HEK293 (cell line): ENCODE results near the gene ZCCHC24.
A peak's percentile ranks its signal among the peaks of the same experiment; 100 is the strongest.

Experiments used
- BCL11A ChIP-seq: fragments of 450-650 bp; formaldehyde crosslinking; IDR thresholded peaks from 2 replicates; pipeline ENCODE4 v1.5.1; 2016; ENCODE audit warnings: low read depth, missing biosample characterization, missing genetic modification characterization
- GLI2 ChIP-seq: fragments of 450-650 bp; formaldehyde crosslinking; IDR thresholded peaks from 2 replicates; pipeline ENCODE4; 2017; ENCODE audit warnings: missing biosample characterization, missing genetic modification characterization, low read depth, borderline replicate concordance
- GLIS1 ChIP-seq: fragments of 450-650 bp; formaldehyde crosslinking; IDR thresholded peaks from 2 replicates; pipeline ENCODE4 v1.5.1; 2016; ENCODE audit warnings: missing biosample characterization, missing genetic modification characterization
- GLIS2 ChIP-seq: fragments of 450-650 bp; formaldehyde crosslinking; IDR thresholded peaks from 2 replicates; pipeline ENCODE4 v1.5.1; 2016; ENCODE audit warnings: missing biosample characterization, missing genetic modification characterization
- HOXA7 ChIP-seq: sonication (generic); formaldehyde crosslinking; IDR thresholded peaks from 2 replicates; pipeline ENCODE4 v1.8.1; 2022; ENCODE audit warnings: missing genetic modification reagents, borderline replicate concordance
- IKZF3 ChIP-seq: fragments of 450-650 bp; IDR thresholded peaks from 2 replicates; pipeline ENCODE4 v1.5.0; 2018; ENCODE audit warnings: missing biosample characterization, mild to moderate bottlenecking, missing genetic modification characterization, moderate library complexity
- PATZ1 ChIP-seq: fragments of 450-650 bp; formaldehyde crosslinking; IDR thresholded peaks from 2 replicates; pipeline ENCODE4 v1.5.1; 2016; ENCODE audit warnings: missing biosample characterization, missing genetic modification characterization
- REST ChIP-seq: fragments of 450-650 bp; formaldehyde crosslinking; IDR thresholded peaks from 2 replicates; pipeline ENCODE4 v1.5.1; 2016; ENCODE audit warnings: missing biosample characterization, missing genetic modification characterization
- SCRT1 ChIP-seq: fragments of 450-650 bp; formaldehyde crosslinking; IDR thresholded peaks from 2 replicates; pipeline ENCODE4 v1.5.1; 2016; ENCODE audit warnings: missing biosample characterization, missing genetic modification characterization, borderline replicate concordance
- SETDB1 ChIP-seq: IDR thresholded peaks from one replicate; pipeline ENCODE4 v1.6.1; 2017; ENCODE audit warnings: mild to moderate bottlenecking, low read length, moderate library complexity, mixed read lengths; ENCODE audit not compliant: insufficient read length
- SP2 ChIP-seq: fragments of 450-650 bp; formaldehyde crosslinking; IDR thresholded peaks from 2 replicates; pipeline ENCODE4 v1.5.1; 2016; ENCODE audit warnings: missing biosample characterization, missing genetic modification characterization
- SP7 ChIP-seq: fragments of 450-650 bp; formaldehyde crosslinking; IDR thresholded peaks from 2 replicates; pipeline ENCODE4 v1.5.1; 2016; ENCODE audit warnings: missing biosample characterization, missing genetic modification characterization
- TRIM28 ChIP-seq: IDR thresholded peaks from 2 replicates; pipeline ENCODE4 v1.6.1; 2011; ENCODE audit warnings: low read length, control low read depth, borderline replicate concordance
- YY2 ChIP-seq: fragments of 450-650 bp; formaldehyde crosslinking; IDR thresholded peaks from 2 replicates; pipeline ENCODE4 v1.5.1; 2016; ENCODE audit warnings: missing biosample characterization, missing genetic modification characterization
- ZBTB20 ChIP-seq: fragments of 450-650 bp; formaldehyde crosslinking; IDR thresholded peaks from 2 replicates; pipeline ENCODE4 v1.5.1; 2016; ENCODE audit warnings: missing biosample characterization, missing genetic modification characterization
- ZBTB48 ChIP-seq: fragments of 450-650 bp; formaldehyde crosslinking; IDR thresholded peaks from 2 replicates; pipeline ENCODE4 v1.5.1; 2016; ENCODE audit warnings: missing biosample characterization, missing genetic modification characterization
- ZNF157 ChIP-seq: fragments of 450-650 bp; formaldehyde crosslinking; IDR thresholded peaks from 2 replicates; pipeline ENCODE4 v1.5.1; 2016; ENCODE audit warnings: missing biosample characterization, missing genetic modification characterization
- ZNF214 ChIP-seq: fragments of 450-650 bp; formaldehyde crosslinking; IDR thresholded peaks from 2 replicates; pipeline ENCODE4 v1.5.1; 2017; ENCODE audit warnings: missing biosample characterization, mild to moderate bottlenecking, missing genetic modification characterization, borderline replicate concordance
- ZNF280D ChIP-seq: fragments of 450-650 bp; formaldehyde crosslinking; IDR thresholded peaks from 2 replicates; pipeline ENCODE4 v1.5.1; 2016; ENCODE audit warnings: missing biosample characterization, missing genetic modification characterization
- ZNF335 ChIP-seq: fragments of 450-650 bp; formaldehyde crosslinking; conservative IDR thresholded peaks from 2 replicates; pipeline ENCODE4 v1.5.1; 2016; ENCODE audit warnings: missing biosample characterization, missing genetic modification characterization
- ZNF398 ChIP-seq: fragments of 450-650 bp; formaldehyde crosslinking; IDR thresholded peaks from 2 replicates; pipeline ENCODE4 v1.5.1; 2017; ENCODE audit warnings: missing biosample characterization, missing genetic modification characterization
- ZNF423 ChIP-seq: fragments of 450-650 bp; formaldehyde crosslinking; IDR thresholded peaks from 2 replicates; pipeline ENCODE4 v1.5.1; 2016; ENCODE audit warnings: missing biosample characterization, missing genetic modification characterization
- ZNF654 ChIP-seq: fragments of 450-650 bp; formaldehyde crosslinking; IDR thresholded peaks from 2 replicates; pipeline ENCODE4 v1.5.1; 2016; ENCODE audit warnings: low read depth, missing biosample characterization, missing genetic modification characterization
- ZNF658 ChIP-seq: fragments of 450-650 bp; formaldehyde crosslinking; IDR thresholded peaks from 2 replicates; pipeline ENCODE4; 2016; ENCODE audit warnings: missing biosample characterization, missing genetic modification characterization
- ZSCAN30 ChIP-seq: fragments of 450-650 bp; IDR thresholded peaks from 2 replicates; pipeline ENCODE4 v1.5.1; 2018; ENCODE audit warnings: missing biosample characterization, mild to moderate bottlenecking, missing genetic modification characterization, moderate library complexity
- ZXDB ChIP-seq: fragments of 450-650 bp; formaldehyde crosslinking; IDR thresholded peaks from 2 replicates; pipeline ENCODE4 v1.5.1; 2016; ENCODE audit warnings: missing biosample characterization, missing genetic modification characterization
- TF ChIP-seq, protein P1 (sequence below): fragments of 450-650 bp; IDR thresholded peaks from 2 replicates; pipeline ENCODE4 v1.5.1; 2018; ENCODE audit warnings: missing biosample characterization, missing genetic modification characterization

ZCCHC24 gene

GRCh38 chr10:79444199-79445119 lies 965 bp downstream of the ZCCHC24 start (continued):
- peak; percentile 34 for TF ChIP-seq ZNF398 (tag by site-specific recombination)
- no peak for TF ChIP-seq SETDB1
- peak; percentile 66 for TF ChIP-seq SP2 (tag by site-specific recombination)
- TF ChIP-seq SCRT1 (tag by site-specific recombination) = no peak
- TF ChIP-seq ZNF335 = peak; percentile 90
- peak; percentile 72 for TF ChIP-seq ZBTB20 (tag by site-specific recombination)
- no peak for TF ChIP-seq ZNF658
- TF ChIP-seq ZNF423 (tag by site-specific recombination) = peak; percentile 28; the same call in 1 of the 2 replicates
- peak; percentile 26; the same call in 1 of the 2 replicates for TF ChIP-seq SP7 (tag by site-specific recombination)
- TF ChIP-seq BCL11A (tag by site-specific recombination) = no peak
- TF ChIP-seq YY2 (tag by site-specific recombination) = no peak
- TF ChIP-seq IKZF3 (tag by site-specific recombination) = peak; percentile 70; the same call in 1 of the 2 replicates
- no peak for TF ChIP-seq ZSCAN30
- no peak for TF ChIP-seq ZNF280D (tag by site-specific recombination)
- peak; percentile 75 for TF ChIP-seq GLIS2 (tag by site-specific recombination)
- TF ChIP-seq ZNF214 (tag by site-specific recombination) = no peak
- no peak for TF ChIP-seq TRIM28
- TF ChIP-seq GLI2 = no peak
- TF ChIP-seq ZNF157 (tag by site-specific recombination) = no peak
- TF ChIP-seq GLIS1 = peak; percentile 45
- TF ChIP-seq, protein P1, sequence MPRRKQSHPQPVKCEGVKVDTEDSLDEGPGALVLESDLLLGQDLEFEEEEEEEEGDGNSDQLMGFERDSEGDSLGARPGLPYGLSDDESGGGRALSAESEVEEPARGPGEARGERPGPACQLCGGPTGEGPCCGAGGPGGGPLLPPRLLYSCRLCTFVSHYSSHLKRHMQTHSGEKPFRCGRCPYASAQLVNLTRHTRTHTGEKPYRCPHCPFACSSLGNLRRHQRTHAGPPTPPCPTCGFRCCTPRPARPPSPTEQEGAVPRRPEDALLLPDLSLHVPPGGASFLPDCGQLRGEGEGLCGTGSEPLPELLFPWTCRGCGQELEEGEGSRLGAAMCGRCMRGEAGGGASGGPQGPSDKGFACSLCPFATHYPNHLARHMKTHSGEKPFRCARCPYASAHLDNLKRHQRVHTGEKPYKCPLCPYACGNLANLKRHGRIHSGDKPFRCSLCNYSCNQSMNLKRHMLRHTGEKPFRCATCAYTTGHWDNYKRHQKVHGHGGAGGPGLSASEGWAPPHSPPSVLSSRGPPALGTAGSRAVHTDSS (tag by site-specific recombination) = no peak
- no peak for TF ChIP-seq HOXA7 (CRISPR knock-in tag)
- no peak for TF ChIP-seq REST
- TF ChIP-seq ZXDB (tag by site-specific recombination) = peak; percentile 41; the same call in 1 of the 2 replicates
- TF ChIP-seq ZNF654 = no peak
- 0 out of 2 replicates have a peak, but pooled peaks have one; percentile 17 for TF ChIP-seq ZBTB48 (tag by site-specific recombination)
- TF ChIP-seq PATZ1 (tag by site-specific recombination) = peak; percentile 30; the same call in 1 of the 2 replicates
